ENCODE results near the gene TUB.

GRCh38 chr11:8097926-8098325 is 16.9 kb downstream of the TUB start:
- TF ChIP-seq CTCF (IDR thresholded peaks at IDR 0.05), result no peak
- TF ChIP-seq POLR2A (IDR thresholded peaks at IDR 0.05), result no peak

All from suprapubic skin (tissue), 3 donors.